Islet precursor cell (in vitro differentiated cells): ENCODE results near the gene SMCHD1.
"Not testable (repeated sequence)": the region's sequence is repeated elsewhere in the genome, so short reads cannot be mapped to it uniquely, and the experiment has no call there.

ENCODE experiments used
- DNase-seq: peaks from one replicate; pipeline ENCODE4 v3.0.0-alpha.2; 2018

Gene SMCHD1

GRCh38 chr18:2660849-2661248 lies 5.3 kb downstream of the SMCHD1 start:
- not testable (repeated sequence) for DNase-seq

GRCh38 chr18:2662288-2662687 lies 6.8 kb downstream of the SMCHD1 start:
- not testable (repeated sequence) for DNase-seq

GRCh38 chr18:2662990-2663389 lies 7.5 kb downstream of the SMCHD1 start:
- DNase-seq: no peak

- no peak for DNase-seq
These were observed 16.9 kb downstream of the SMCHD1 start for GRCh38 chr18:2672410-2672809.

GRCh38 chr18:2672872-2673271 lies 17.3 kb downstream of the SMCHD1 start:
- DNase-seq: no peak

GRCh38 chr18:2678933-2679332 lies 23.4 kb downstream of the SMCHD1 start:
- DNase-seq: not testable (repeated sequence)

- DNase-seq: no peak
These were observed 24.8 kb downstream of the SMCHD1 start for GRCh38 chr18:2680216-2680792.

- no peak for DNase-seq
These were observed 26.6 kb downstream of the SMCHD1 start for GRCh38 chr18:2681993-2682603.

GRCh38 chr18:2683055-2683454 lies 27.5 kb downstream of the SMCHD1 start:
- DNase-seq: no peak

GRCh38 chr18:2686349-2686968 lies 30.9 kb downstream of the SMCHD1 start:
- no peak for DNase-seq

GRCh38 chr18:2687390-2688001 lies 32.0 kb downstream of the SMCHD1 start:
- DNase-seq: no peak

GRCh38 chr18:2692508-2692907 lies 37.0 kb downstream of the SMCHD1 start:
- DNase-seq: no peak

GRCh38 chr18:2697184-2697583 lies 41.7 kb downstream of the SMCHD1 start:
- no peak for DNase-seq

GRCh38 chr18:2699001-2699400 lies 43.5 kb downstream of the SMCHD1 start:
- no peak for DNase-seq

- DNase-seq: no peak
These were observed 49.0 kb downstream of the SMCHD1 start for GRCh38 chr18:2704541-2704940.

- DNase-seq: no peak
These were observed 51.4 kb downstream of the SMCHD1 start for GRCh38 chr18:2706903-2707302.

- no peak for DNase-seq
These were observed 52.1 kb downstream of the SMCHD1 start for GRCh38 chr18:2707551-2708168.

- no peak for DNase-seq
These were observed 53.8 kb downstream of the SMCHD1 start for GRCh38 chr18:2709316-2709715.

- DNase-seq: no peak
These were observed 58.6 kb downstream of the SMCHD1 start for GRCh38 chr18:2714140-2714539.

GRCh38 chr18:2715990-2716389 lies 60.5 kb downstream of the SMCHD1 start:
- DNase-seq: no peak

GRCh38 chr18:2716394-2717326 lies 61.1 kb downstream of the SMCHD1 start:
- no peak for DNase-seq

- DNase-seq: no peak
These were observed 61.9 kb downstream of the SMCHD1 start for GRCh38 chr18:2717407-2717806.

GRCh38 chr18:2719040-2719439 lies 63.5 kb downstream of the SMCHD1 start:
- DNase-seq: no peak
